Retinal pigment epithelial cell (primary cell): ENCODE measurements around the gene CHERP.

Experiments
- DNase-seq: peaks from one replicate; pipeline ENCODE4 v3.0.0-alpha.2; 2010; ENCODE audit warnings: low read depth
- H3K4me3 ChIP-seq: 2 replicates; pipeline ENCODE4 v1.5.1; 2011; ENCODE audit warnings: mild to moderate bottlenecking, low read length, control low read depth, moderate library complexity
- TF ChIP-seq, protein P1 (sequence below): conservative IDR thresholded peaks from 2 replicates; pipeline ENCODE4 v1.5.1; 2011; ENCODE audit warnings: low read depth, low read length, control low read depth, inconsistent platforms

The CHERP gene

GRCh38 chr19:16569609-16570320, 27.5 kb upstream of the CHERP start:
- no peak overlapping the region for H3K4me3 ChIP-seq
- no peak for DNase-seq
- TF ChIP-seq, protein P1, sequence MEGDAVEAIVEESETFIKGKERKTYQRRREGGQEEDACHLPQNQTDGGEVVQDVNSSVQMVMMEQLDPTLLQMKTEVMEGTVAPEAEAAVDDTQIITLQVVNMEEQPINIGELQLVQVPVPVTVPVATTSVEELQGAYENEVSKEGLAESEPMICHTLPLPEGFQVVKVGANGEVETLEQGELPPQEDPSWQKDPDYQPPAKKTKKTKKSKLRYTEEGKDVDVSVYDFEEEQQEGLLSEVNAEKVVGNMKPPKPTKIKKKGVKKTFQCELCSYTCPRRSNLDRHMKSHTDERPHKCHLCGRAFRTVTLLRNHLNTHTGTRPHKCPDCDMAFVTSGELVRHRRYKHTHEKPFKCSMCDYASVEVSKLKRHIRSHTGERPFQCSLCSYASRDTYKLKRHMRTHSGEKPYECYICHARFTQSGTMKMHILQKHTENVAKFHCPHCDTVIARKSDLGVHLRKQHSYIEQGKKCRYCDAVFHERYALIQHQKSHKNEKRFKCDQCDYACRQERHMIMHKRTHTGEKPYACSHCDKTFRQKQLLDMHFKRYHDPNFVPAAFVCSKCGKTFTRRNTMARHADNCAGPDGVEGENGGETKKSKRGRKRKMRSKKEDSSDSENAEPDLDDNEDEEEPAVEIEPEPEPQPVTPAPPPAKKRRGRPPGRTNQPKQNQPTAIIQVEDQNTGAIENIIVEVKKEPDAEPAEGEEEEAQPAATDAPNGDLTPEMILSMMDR = no peak

GRCh38 chr19:16566702-16567101, 24.5 kb upstream of the CHERP start:
- TF ChIP-seq, protein P1 = no peak
- H3K4me3 ChIP-seq = no peak overlapping the region

GRCh38 chr19:16566161-16566560, 23.9 kb upstream of the CHERP start:
- TF ChIP-seq, protein P1 = no peak
- DNase-seq = no peak
- H3K4me3 ChIP-seq = no peak overlapping the region

More at GRCh38 chr19:16566702-16567101, 24.5 kb upstream of the CHERP start:
- DNase-seq = no peak

DNA sequence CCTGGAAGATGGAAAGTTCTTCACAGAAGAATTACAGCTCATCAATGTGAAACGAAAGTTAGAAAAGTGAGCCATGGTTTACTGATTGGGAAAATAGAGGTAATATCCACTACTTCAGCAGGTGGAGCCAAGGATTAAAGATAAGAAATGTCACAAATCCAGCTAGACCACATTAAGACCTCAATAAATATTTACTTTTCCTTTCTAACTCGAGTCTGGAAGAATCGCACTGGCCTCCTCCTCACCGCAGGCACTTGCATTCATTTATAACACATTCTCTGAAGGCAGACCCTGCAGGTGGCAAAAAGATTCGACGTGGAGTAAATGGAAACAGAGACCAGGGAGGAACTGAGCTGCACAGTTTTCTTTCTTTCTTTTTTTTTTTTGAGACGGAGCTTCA, 22.6 kb upstream of the CHERP start:
- TF ChIP-seq, protein P1 = no peak
- DNase-seq = no peak
- H3K4me3 ChIP-seq = no peak overlapping the region

GRCh38 chr19:16562608-16563025, 20.4 kb upstream of the CHERP start:
- TF ChIP-seq, protein P1 = no peak
- no peak for DNase-seq
- no peak overlapping the region for H3K4me3 ChIP-seq

DNA sequence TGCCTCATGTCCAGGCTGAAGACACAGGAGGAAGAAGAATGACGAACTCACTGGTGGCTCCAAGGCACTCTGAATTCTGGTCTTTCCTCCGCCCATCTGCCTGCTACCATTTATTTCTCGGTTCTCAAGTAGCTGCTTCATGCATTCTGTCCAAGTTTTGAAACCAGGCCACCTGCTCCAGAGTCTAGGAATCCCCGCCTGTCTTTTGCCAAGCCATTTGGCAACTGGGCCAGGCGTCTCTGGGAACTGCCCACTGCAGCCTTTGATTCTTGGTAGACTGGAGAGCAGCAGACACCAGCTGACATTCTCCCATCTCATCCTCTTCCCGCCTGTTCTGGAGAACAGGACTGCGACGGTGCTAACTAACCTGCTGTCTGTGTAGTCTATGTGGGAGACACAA, 19.1 kb upstream of the CHERP start:
- TF ChIP-seq, protein P1 = no peak
- no peak overlapping the region for H3K4me3 ChIP-seq
- DNase-seq = no peak

- TF ChIP-seq, protein P1 = no peak
- peak; percentile 91 for DNase-seq
- H3K4me3 ChIP-seq = peak overlapping the region; percentile 16
Observed at GRCh38 chr19:16559780-16560276, 17.6 kb upstream of the CHERP start.
